Panc1 (cell line): ENCODE results near the gene CDK14. TPM values are rescaled to one million over a fixed set of nuclear protein-coding genes. Genes with fewer than 3 reads are reported as not detected.

ENCODE experiments used
- ATAC-seq: fragments of 200-7000 bp; cut with Tn5 transposase; 2 replicates; pipeline ENCODE4 v1.9.1; 2020; ENCODE audit warnings: mild to moderate bottlenecking, moderate library complexity
- BruUV-seq: library from RNA; stranded (reverse); fragments of 400-500 nt; replicated peaks from 2 replicates; lab custom pipeline; 2021; lab: Mats Ljungman, UMichigan
- CTCF ChIA-PET: fragments of 300-600 bp; sonication (Branson Sonifier 250); formaldehyde crosslinking; loops from one replicate; lab custom pipeline; 2022; ENCODE audit warnings: antibody characterized with exemption; lab: Charles Lee
- POLR2A ChIA-PET: fragments of 300-600 bp; sonication (Branson Sonifier 250); formaldehyde crosslinking; loops from one replicate; lab custom pipeline; 2022; ENCODE audit warnings: antibody characterized with exemption; lab: Charles Lee
- DNase-seq: peaks from one replicate; pipeline ENCODE4 v3.0.0-alpha.2; 2010; ENCODE audit warnings: low read depth, low spot score
- H3K27ac ChIP-seq: 2 replicates; pipeline ENCODE4 v1.5.1; 2011; ENCODE audit warnings: mild to moderate bottlenecking, low read length, inconsistent platforms
- H3K27me3 ChIP-seq: fragments of 200-500 bp; sonication (Bioruptor generic); 2 replicates; pipeline ENCODE4 v1.6.0; 2014; ENCODE audit warnings: low read length, inconsistent platforms; ENCODE audit not compliant: control insufficient read depth, insufficient read depth
- H3K36me3 ChIP-seq: fragments of 200-500 bp; sonication (Bioruptor generic); 2 replicates; pipeline ENCODE4 v1.5.1; 2014; ENCODE audit warnings: inconsistent platforms, mild to moderate bottlenecking, low read length, moderate library complexity; ENCODE audit not compliant: control insufficient read depth, insufficient read depth
- H3K4me1 ChIP-seq: 2 replicates; pipeline ENCODE4 v1.5.1; 2011; ENCODE audit warnings: inconsistent platforms, mild to moderate bottlenecking, low read length, moderate library complexity; ENCODE audit not compliant: control insufficient read depth, insufficient read depth
- H3K4me3 ChIP-seq, 2 experiments: 2 replicates each; pipeline ENCODE4 v1.5.1; 2011 to 2012; ENCODE audit warnings: low read depth in 2 of 2, low read length in 2 of 2, mild to moderate bottlenecking in 2 of 2, inconsistent platforms in 1 of 2, moderate library complexity in 1 of 2
- H3K9me3 ChIP-seq: fragments of 200-500 bp; sonication (Bioruptor generic); 2 replicates; pipeline ENCODE4 v1.5.1; 2014; ENCODE audit warnings: low read depth, mild to moderate bottlenecking, inconsistent platforms, low read length, moderate library complexity; ENCODE audit not compliant: control insufficient read depth, insufficient read depth
- CTCF ChIP-seq: fragments of 450-650 bp; IDR thresholded peaks from 2 replicates; pipeline ENCODE4 v1.5.1; 2017; ENCODE audit warnings: mild to moderate bottlenecking
- POLR2AphosphoS5 ChIP-seq: IDR thresholded peaks from 2 replicates; pipeline ENCODE4 v1.6.1; 2012; ENCODE audit warnings: mild to moderate bottlenecking, low read depth, low read length, moderate library complexity
- REST ChIP-seq, 2 experiments: IDR thresholded peaks; 2 replicates each; pipeline ENCODE4 v1.6.1; 2011 to 2012; ENCODE audit warnings: low read depth in 2 of 2, control low read depth in 1 of 2, low read length in 1 of 2, mild to moderate bottlenecking in 1 of 2, moderate library complexity in 1 of 2; ENCODE audit not compliant: insufficient read depth in 1 of 2
- SIN3A ChIP-seq: IDR thresholded peaks from 2 replicates; pipeline ENCODE4 v1.6.1; 2012; ENCODE audit warnings: low read depth, mild to moderate bottlenecking, low read length, moderate library complexity, borderline replicate concordance; ENCODE audit not compliant: insufficient read depth
- TCF7L2 ChIP-seq: IDR thresholded peaks from 2 replicates; pipeline ENCODE4 v1.6.1; 2011; ENCODE audit warnings: mild to moderate bottlenecking, low read depth, low read length, inconsistent platforms
- in situ Hi-C: cut with HindIII; loops from 2 replicates; pipeline ENCODE4 v1.10.0; 2016; ENCODE audit warnings: low sequenced_read_pairs, low pct_unique_long_range_greater_than_20kb
- intact Hi-C: fragments of 100-400 bp; cut with micrococcal nuclease; formaldehyde crosslinking; loops from one replicate; pipeline ENCODE4 v1.10.0; 2022; ENCODE audit not compliant: unreplicated experiment
- total RNA-seq: library from RNA; stranded (reverse); gene quantifications from one replicate; pipeline ENCODE4 v1.2.1, GENCODE V29; 2021; ENCODE audit not compliant: unreplicated experiment

Gene CDK14
- total RNA-seq, 1 experiment from 2014 or later = 3.0 TPM

- ATAC-seq (no peak), DNase-seq (no peak)
- in situ Hi-C loops = no loop called here
- intact Hi-C loops = no loop called here
- no TSS peak for BruUV-seq
- H3K36me3 ChIP-seq = no peaks in the 10 kb centered on the region
- H3K27ac ChIP-seq = no peak overlapping the region
- no peak overlapping the region for H3K4me3 ChIP-seq
- TF ChIP-seq SIN3A (no peak), REST (IDR thresholded peaks at IDR 0.05; ENCODE audit: insufficient read depth in 1 of 2, low read depth in 2 of 2, low read length in 1 of 2) (no peak), POLR2AphosphoS5 (no peak), TCF7L2 (no peak), CTCF (no peak)
- H3K27me3 ChIP-seq = no peaks in the 10 kb centered on the region
- H3K9me3 ChIP-seq = no peaks in the 10 kb centered on the region
- ChIA-PET CTCF (no interaction called here), POLR2A (no interaction called here)
- H3K4me1 ChIP-seq = no peaks in the 10 kb centered on the region
These were observed 127.1 kb downstream of the CDK14 start for GRCh38 chr7:90723233-90723632.

GRCh38 chr7:90723866-90724265 lies 127.7 kb downstream of the CDK14 start:
- H3K36me3 ChIP-seq = no peaks in the 10 kb centered on the region
- in situ Hi-C loops = no loop called here
- TF ChIP-seq TCF7L2 (no peak), POLR2AphosphoS5 (no peak), CTCF (no peak), SIN3A (no peak), REST (IDR thresholded peaks at IDR 0.05; ENCODE audit: insufficient read depth in 1 of 2, low read depth in 2 of 2, low read length in 1 of 2) (no peak)
- CTCF ChIA-PET = no interaction called here
- no peaks in the 10 kb centered on the region for H3K27me3 ChIP-seq
- no peaks in the 10 kb centered on the region for H3K9me3 ChIP-seq
- no peak overlapping the region for H3K4me3 ChIP-seq
- POLR2A ChIA-PET = no interaction called here
- BruUV-seq = no TSS peak
- DNase-seq = no peak
- intact Hi-C loops = no loop called here
- ATAC-seq = no peak
- no peaks in the 10 kb centered on the region for H3K4me1 ChIP-seq
- H3K27ac ChIP-seq = no peak overlapping the region
